ENCODE data around the gene DNMT3B.
A peak's percentile ranks its signal among the peaks of the same experiment; 100 is the strongest.
"Not testable (repeated sequence)": the region's sequence is repeated elsewhere in the genome, so short reads cannot be mapped to it uniquely, and the experiment has no call there.

Gene DNMT3B

DNA sequence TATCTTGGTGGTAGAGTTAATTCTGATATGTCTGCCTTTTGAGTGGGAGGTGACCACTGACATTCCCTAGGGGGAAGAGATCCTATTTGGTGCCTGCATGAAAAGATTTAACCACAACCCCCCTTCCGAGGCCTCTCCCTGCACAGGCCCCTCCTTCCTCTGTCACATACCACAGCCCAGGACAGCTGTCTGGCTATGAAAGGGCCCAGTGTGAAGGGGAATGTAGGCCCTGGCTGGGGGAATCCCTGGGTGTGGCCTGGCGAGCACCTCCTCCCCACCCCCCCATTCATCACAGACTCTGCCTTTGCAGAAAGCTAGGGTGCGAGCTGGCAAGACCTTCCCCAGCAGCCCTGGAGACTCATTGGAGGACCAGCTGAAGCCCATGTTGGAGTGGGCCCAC is 30.1 kb downstream of the DNMT3B start:
- DNase-seq (ENCODE audit: low read depth): peak; percentile 6

DNA sequence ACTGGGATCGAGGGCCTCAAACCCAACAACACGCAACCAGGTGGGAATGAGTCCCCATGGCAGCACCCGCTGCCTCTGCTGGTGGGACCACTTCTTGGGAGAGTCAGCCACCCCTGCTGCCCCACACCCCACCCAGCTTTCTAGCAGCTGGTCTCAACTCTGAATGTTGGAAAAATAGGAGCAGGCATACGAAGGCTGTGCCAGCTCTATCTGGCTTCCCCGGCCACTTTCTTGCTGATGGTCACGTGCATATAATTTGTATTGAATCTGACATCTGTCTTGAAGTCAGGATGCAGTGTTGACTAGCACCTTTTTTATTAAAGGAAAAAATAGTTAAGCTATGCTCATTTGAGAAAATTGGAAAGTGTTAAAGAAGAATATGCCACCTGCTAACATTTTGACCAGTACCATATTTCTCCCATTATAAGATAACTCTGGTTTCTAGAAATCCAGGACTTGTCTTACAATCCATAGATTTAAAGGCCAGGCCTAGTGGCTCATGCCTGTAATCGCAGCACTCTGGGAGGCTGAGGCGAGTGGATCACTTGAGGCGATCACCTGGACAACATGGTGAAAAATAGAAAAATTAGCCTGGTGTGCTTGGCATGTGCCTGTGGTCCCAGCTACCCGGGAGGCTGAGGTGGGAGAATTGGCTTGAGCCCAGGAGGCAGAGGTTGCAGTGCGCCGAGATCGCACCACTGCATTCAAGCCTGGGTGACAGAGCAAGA is 30.7 kb downstream of the DNMT3B start:
- DNase-seq (ENCODE audit: low read depth): no peak

DNA sequence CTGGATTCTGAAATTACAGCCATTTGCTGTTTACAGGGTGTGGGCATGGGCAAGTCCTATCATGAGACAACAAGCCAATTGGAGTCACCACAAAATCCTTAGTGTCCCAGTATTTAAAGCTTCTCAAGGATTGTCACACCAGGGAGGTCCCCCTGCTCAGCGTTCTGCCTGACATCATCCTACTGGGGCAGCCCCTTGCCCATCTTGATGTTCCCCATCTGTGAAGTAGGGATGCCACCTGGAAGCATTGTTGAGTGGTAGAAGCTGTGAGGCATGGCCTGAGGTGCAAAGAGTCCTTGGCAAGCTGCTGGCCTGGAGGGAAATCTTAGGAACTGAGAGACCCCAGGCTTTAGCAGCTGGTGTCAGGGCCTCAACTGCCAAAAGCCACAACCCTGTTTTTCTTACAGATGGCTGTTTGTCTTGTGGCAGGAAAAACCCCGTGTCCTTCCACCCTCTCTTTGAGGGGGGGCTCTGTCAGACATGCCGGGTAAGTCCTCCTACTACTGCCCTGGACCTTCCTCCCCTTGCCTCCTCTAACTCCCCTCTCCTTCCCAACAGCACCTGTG is 34.3 kb downstream of the DNMT3B start:
- DNase-seq (ENCODE audit: low read depth): no peak

DNA sequence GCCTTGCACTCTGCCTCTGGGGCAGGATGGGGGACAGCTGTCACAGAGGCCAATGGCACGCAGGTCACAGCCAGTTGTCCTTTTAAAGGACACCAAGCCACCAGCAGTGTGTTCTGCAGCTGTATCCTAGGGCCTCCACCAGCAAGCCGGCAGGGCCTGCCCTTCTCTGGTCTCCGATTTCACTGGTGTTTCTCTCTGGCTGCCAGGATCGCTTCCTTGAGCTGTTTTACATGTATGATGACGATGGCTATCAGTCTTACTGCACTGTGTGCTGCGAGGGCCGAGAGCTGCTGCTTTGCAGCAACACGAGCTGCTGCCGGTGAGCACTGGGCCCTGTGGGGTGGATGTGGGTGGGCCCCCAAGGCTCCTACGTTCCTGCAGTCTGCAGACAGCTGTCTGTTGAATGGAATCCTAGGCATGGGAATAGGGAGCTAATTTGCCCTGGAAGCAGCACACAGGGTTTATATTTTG is 34.8 kb downstream of the DNMT3B start:
- no peak for DNase-seq (ENCODE audit: low read depth)

DNA sequence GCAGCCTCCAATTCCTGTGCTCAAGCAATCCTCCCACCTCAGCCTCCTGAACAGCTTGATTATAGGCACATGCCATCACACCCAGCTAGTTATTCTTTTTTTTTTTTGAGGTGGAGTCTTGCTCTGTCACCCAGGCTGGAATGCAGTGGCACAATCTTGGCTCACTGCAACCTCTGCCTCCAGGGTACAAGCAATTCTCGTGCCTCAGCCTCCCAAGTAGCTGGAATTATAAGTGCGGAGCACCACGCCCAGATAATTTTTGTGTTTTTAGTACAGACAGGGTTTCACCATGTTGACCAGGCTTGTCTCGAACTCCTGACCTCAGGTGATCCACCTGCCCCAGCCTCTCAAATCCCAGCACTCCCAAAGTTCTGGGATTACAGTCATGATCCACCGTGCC is 35.4 kb downstream of the DNMT3B start:
- not testable (repeated sequence) for DNase-seq (ENCODE audit: low read depth)

DNA sequence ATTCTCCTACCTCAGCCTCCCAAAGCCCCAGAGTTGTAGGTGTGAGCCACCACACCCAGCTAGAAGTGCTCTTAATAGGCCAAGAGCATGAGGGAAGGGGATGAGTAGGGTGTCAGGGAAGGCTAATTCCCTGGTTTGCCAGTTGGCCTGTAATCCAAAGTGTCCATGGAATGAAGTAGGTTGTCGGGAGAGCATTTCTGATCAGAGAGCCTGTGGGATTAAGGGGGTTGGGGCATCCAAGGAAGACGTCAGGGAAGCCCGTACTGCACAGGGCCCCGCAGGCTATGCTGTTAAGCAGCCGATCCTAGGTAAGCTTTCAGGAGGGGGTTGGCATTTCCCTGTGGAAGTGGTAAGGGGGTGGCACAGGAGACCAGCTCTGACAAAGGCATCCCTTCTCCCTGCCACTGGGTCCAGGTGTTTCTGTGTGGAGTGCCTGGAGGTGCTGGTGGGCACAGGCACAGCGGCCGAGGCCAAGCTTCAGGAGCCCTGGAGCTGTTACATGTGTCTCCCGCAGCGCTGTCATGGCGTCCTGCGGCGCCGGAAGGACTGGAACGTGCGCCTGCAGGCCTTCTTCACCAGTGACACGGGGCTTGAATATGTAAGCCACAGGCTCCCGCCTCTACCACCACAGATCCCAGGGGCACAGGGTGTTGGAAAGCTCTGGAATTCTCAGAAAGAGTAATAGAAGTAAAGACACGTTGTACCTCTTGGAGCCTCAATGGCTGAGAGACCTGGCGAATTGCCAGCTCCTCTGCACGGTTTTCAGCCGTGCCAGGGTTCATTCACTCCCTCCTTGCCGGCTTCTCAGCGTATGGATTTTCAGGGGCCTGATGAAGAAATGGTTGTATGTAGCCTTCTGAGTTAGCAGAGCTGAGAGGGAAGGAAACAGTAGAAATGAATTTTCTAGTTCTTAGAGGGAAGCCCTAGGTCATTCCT is 36.1 kb downstream of the DNMT3B start:
- DNase-seq (ENCODE audit: low read depth): no peak

DNA sequence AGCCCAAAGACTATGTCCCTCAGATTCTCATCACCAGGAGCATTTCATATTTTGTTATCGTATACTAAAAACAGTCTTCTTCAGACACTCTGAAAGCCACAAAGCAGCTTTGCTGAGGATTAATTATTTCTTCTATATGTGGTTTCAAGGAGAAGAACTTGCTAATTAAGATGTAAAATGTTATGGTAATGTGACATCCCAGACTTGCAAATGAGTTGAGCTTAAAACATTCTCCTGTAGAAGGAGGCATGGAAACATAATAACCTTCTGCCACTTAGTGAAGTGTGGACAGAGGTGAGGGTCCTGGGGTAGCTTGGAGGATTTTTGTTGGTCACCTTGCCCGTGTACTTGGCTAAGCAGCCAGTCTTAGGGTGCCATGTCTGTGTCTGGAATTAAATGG is 40.9 kb downstream of the DNMT3B start:
- DNase-seq (ENCODE audit: low read depth): no peak

DNA sequence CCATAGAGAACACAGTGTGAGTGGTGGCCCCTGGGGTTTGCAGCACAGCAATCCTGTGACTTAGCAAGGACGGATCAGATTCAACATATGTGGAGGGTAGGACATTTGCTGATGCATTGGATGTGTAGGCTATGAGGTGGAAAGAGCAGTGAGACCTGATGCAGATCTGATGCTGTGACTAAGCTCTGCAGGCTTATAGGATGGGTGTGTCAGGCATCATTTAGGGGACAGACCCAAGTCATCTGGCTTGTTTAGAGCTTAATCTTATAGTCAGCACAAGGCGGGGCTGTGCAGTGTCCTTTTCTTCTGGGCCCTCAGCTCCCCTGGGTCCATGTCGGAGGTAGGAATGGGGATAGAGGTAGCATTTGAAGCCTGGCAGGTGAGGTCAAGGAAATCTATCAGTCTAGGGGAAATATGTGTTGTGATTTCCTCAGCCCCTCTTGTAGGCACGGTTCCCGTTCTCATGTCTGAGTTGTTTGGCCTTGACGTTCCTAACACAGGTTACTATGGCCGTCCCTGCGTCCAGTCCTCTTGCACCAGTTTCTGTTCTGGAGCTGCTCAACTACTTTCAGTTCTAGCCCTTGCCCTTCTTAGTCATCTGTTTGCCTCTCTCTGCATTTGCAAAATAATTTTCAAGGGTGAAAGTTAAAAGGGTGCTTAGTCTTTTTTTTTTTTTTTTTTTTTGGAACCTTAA is 42.0 kb downstream of the DNMT3B start:
- no peak for DNase-seq (ENCODE audit: low read depth)

DNA sequence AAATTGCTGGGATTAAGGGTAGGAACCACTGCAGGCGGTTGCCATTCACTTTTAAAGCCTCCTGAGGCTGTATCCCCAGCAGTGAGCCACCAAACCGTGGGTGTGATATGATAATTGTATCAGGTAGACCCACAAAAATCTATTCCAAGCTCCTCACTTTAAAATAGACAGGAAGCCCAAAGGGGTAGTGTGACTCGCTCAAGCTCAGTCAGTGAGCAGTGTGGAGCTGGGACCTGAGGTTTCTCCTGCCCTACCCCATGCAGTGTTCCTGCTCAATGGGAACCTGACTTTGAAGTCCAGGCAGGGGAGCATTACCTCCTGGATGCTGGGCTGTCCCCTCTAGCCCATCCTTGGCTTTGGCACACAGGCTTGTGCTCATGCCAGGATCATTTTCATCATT is 42.6 kb downstream of the DNMT3B start:
- DNase-seq (ENCODE audit: low read depth): no peak

DNA sequence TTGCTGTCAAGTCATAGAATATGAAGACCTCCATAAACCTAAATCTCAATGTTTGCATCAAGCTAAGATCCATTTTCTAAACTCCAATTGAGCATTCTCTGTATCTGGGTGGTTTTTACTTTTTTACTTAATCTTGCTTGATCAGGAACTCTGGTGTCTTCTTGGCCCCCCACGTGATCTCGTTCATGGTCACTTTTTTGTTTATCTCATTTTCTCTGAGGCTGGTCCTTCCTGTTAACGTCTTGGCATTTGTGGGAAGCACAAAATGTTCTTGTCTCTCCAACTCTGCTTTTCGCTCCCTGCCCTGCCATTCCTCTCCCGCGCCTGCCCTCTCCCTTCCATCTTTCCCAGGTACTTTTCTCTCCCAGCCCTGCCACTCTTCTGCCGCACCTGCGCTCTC is 43.5 kb downstream of the DNMT3B start:
- no peak for DNase-seq (ENCODE audit: low read depth)

DNA sequence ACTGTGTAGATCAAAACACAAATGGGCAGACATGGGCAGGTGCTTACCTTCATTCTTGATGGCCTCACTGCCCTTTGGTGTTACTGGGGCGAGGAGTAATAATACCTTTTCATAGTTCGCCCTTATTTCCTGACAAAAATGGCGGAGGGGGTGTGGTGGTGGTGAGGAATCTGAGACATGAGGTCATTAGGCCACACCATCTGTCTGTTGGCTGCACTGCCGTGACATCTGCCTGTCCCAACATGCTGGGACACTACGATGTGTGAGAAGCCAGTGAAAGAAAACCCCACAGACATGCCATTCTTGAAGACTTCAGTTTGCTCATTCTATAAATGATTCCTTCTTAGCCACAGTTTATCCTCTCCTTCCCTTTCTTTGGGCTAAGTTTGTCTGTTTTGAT is 44.2 kb downstream of the DNMT3B start:
- no peak for DNase-seq (ENCODE audit: low read depth)

DNA sequence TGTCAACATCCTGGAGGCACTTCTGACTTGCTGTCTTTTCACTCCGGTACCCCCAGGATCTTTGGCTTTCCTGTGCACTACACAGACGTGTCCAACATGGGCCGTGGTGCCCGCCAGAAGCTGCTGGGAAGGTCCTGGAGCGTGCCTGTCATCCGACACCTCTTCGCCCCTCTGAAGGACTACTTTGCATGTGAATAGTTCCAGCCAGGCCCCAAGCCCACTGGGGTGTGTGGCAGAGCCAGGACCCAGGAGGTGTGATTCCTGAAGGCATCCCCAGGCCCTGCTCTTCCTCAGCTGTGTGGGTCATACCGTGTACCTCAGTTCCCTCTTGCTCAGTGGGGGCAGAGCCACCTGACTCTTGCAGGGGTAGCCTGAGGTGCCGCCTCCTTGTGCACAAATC is 45.5 kb downstream of the DNMT3B start:
- no peak for DNase-seq (ENCODE audit: low read depth)

DNA sequence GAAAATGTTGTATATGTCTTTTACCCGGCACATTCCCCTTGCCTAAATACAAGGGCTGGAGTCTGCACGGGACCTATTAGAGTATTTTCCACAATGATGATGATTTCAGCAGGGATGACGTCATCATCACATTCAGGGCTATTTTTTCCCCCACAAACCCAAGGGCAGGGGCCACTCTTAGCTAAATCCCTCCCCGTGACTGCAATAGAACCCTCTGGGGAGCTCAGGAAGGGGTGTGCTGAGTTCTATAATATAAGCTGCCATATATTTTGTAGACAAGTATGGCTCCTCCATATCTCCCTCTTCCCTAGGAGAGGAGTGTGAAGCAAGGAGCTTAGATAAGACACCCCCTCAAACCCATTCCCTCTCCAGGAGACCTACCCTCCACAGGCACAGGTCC is 46.3 kb downstream of the DNMT3B start:
- no peak for DNase-seq (ENCODE audit: low read depth)

DNA sequence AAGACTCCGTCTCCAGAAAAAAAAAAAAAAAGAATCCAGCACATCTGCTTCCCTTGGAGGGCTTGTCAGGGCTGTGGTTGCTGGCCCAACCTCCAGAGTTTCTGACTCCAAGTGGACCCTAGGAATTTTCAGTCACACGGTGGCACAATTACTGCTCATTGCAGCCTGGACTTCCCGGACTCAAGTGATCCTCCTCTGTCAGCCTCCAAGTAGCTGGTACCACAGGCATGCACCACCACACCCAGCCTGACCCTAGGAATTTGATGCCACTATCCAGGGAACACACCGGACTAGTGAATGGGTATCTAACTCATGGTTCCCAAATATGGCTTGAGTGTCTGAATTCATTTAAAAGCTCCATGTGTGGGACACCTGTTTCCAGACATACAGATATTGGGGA is 47.7 kb downstream of the DNMT3B start:
- DNase-seq (ENCODE audit: low read depth): no peak

DNA sequence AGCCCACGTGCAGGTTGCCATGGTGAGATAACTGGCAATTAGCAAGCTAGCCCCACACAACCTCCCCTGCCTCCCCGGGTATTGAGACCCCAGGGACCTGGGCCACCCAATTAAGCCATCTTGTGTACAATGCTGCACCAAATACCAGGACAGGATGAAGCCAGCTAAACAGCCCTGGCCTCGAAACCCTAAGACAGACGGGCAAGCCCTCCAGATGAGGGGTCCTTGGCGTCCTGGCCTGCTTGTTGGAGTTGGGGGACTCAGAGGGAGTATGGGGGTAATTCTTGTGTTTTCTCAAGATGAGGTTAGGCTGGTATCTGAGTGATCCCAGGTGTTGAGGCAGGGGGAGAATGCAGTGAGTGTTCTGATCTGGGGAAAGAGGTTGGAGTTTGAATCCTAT is 48.8 kb downstream of the DNMT3B start:
- no peak for DNase-seq (ENCODE audit: low read depth)

DNA sequence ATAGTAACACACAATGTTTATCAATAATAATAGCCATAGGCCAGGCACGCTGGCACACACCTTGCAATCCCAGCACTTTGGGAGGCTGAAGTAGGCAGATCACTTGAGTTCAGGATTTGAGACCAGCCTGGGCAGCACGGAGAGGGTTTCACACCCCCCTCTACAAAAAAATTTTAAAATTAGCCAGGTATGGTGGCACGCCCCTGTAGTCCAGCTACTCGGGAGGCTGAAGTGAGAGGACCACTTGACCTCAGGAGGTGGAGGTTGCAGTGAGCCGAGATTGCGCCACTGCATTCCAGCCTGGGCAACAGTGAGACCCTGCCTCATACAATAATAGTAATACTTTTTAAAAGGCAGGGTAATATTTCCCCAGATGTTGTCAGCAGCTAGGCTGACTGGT is 49.7 kb downstream of the DNMT3B start:
- DNase-seq (ENCODE audit: low read depth): no peak

DNA sequence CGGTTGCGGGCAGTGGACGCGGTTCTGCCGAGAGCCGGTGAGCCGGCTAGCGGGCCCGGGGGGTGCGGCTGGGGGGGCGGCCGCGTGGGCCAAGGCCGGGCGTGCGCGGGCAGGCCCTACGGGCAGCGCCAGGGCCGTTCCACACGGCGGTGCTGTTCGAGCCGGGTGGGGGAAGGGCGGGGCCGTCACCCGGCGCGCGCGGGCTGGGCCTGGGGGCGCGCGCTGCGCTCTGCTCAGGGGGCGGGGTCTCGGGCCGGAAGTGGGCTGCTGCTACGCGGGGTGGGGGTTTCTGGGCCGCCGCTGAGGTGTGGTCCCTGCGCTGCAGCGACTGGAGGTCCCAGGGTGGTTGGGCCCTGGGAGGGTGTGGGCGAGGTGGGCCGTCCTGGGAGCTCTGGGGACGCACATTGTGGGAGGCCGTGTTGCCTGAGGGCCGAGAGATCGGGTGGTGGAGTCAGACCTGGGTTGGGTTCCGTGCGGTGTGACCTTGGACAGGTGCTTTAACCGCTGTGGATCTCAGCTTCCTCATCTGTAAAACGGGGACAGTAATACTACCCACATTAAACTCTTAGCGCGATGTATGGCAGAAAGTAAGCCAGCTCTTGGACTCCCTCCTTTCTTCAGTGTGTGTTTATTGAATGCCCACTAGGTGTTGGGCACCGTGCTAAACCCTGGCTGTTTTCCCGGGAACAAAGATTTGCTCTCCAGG is 58.0 kb downstream of the DNMT3B start:
- no peak for DNase-seq (ENCODE audit: low read depth)

DNA sequence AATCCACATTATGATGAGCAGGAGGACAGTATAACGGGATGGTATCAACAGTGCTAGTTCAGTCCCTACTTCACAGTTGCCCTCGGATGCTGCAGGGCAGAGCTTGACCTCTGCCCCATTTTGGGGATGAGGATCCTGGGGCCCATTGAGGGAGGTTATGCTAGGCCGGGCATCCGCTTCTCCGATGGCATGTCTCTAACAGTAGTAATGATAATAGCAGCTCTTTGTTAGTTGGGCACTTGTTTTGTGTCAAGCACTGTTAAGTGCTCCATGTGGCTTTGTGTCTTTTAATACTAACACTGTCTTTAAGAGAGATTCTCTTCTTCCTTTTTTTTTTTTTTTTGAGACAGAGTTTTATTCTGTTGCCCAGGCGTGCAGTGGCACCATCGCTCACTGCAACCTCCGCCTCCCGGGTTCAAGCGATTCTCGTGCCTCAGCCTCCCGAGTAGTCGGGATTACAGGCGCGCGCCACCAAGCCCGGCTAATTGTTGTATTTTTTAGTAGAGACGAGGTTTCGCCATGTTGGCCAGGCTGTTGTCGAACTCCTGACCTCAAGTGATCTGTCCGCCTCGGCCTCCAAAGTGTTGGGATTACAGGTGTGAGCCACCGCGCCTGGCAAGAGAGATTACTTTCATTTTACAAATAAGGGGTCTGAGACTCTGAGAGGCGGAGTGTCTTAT is 58.7 kb downstream of the DNMT3B start:
- no peak for DNase-seq (ENCODE audit: low read depth)

DNA sequence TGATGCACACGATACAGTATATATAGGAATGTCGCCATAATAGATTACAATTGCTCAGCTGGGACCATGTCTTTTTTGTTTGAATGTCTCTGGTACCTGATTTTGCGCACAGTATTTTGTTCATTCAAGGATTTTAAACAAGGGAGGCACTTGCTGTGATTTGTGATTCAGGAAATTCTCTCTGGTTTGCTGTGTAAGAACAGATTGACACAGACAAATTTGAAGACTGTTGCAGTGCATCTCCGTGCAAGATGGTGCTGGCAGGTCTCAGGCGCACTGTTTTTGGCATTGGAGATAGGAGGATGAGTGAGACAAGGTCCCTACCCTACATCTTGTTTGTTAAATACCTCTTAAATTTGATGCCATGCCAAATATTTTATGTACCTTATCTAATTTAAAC is 60.0 kb downstream of the DNMT3B start:
- no peak for DNase-seq (ENCODE audit: low read depth)

DNA sequence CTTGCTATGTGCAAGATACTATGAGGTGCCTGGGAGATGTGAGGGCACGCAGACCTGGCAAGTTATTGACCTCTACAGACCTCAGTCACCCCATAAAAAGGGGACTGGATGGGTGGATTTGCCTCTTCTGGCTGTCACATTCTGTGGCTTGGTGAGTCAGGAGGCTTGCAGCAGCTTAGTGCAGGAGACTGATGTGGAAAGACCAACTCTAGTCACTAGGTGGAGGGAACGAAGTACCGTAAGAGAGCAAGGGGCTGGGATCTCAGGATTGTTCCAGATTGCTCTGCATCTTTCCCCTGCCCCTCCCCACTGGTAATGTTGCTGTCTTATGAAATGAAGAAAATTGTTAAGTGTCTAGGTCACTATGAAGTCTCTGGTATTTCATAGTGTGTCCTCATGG is 60.9 kb downstream of the DNMT3B start:
- peak; percentile 51 for DNase-seq (ENCODE audit: low read depth)

All from non-pigmented ciliary epithelial cell (primary cell).